Endothelial cell (in vitro differentiated cells): Measurements from ENCODE around the gene RBP3. TPM values are rescaled to one million over a fixed set of nuclear protein-coding genes. Genes with fewer than 3 reads are reported as not detected.
"Not testable (repeated sequence)": the region's sequence is repeated elsewhere in the genome, so short reads cannot be mapped to it uniquely, and the experiment has no call there.

Experiments used
- DNase-seq: peaks from one replicate; pipeline ENCODE4 v3.0.0; 2021; ENCODE audit warnings: low spot score
- H3K27ac Mint-ChIP-seq: one replicate; pipeline ENCODE4 v1.8.0; 2021; ENCODE audit warnings: mixed read lengths, inconsistent platforms; ENCODE audit not compliant: unreplicated experiment
- H3K27me3 Mint-ChIP-seq: one replicate; pipeline ENCODE4 v1.8.0; 2021; ENCODE audit warnings: mild to moderate bottlenecking, moderate library complexity, mixed read lengths, inconsistent platforms; ENCODE audit not compliant: unreplicated experiment
- H3K36me3 Mint-ChIP-seq: one replicate; pipeline ENCODE4 v1.8.0; 2021; ENCODE audit warnings: mild to moderate bottlenecking, low read depth, mixed read lengths, inconsistent platforms; ENCODE audit not compliant: unreplicated experiment
- H3K4me1 Mint-ChIP-seq: one replicate; pipeline ENCODE4 v1.8.0; 2021; ENCODE audit warnings: mild to moderate bottlenecking, mixed read lengths, inconsistent platforms; ENCODE audit not compliant: unreplicated experiment
- H3K4me3 Mint-ChIP-seq: one replicate; pipeline ENCODE4 v1.8.0; 2021; ENCODE audit warnings: mild to moderate bottlenecking, mixed read lengths, inconsistent platforms; ENCODE audit not compliant: unreplicated experiment
- H3K9me3 Mint-ChIP-seq: one replicate; pipeline ENCODE4 v1.8.0; 2021; ENCODE audit warnings: mixed read lengths, inconsistent platforms; ENCODE audit not compliant: unreplicated experiment
- CTCF ChIP-seq: fragments of 200-600 bp; sonication (generic); IDR thresholded peaks from one replicate; pipeline ENCODE4 v1.5.0; 2021; ENCODE audit warnings: antibody characterized with exemption; ENCODE audit not compliant: unreplicated experiment
- total RNA-seq: library from RNA; stranded (reverse); fragmentation: NEBNext Ultra II Directional; extraction: Animal tissue kit (Norgen Biotek cat#: 25700); gene quantifications from one replicate; pipeline ENCODE4 v1.2.1, GENCODE V29; 2021; ENCODE audit not compliant: unreplicated experiment

The RBP3 gene
- total RNA-seq, 1 donor from 2014 or later = not detected

GRCh38 chr10:47383261-47384147 lies 35.3 kb downstream of the RBP3 start:
- Mint-ChIP-seq H3K4me1 (peaks cover 12% of the 10 kb centered on the region), H3K36me3 (peaks cover 8% of the 10 kb centered on the region), H3K4me3 (peak overlapping the region; percentile 93), H3K27ac (no peak overlapping the region), H3K27me3 (peaks cover 7% of the 10 kb centered on the region), H3K9me3 (no peaks in the 10 kb centered on the region)
- peak; percentile 3 for DNase-seq
- TF ChIP-seq CTCF = no peak

GRCh38 chr10:47384148-47384921 lies 36.2 kb downstream of the RBP3 start, which contains the start of gene ZNF488:
ZNF488 (minus strand) TSS chr10:47384293; CDS start chr10:47368829, 15,464 bp downstream.
- peak; percentile 77 for DNase-seq
- peaks cover 5% of the 10 kb centered on the region for H3K36me3 Mint-ChIP-seq
- peaks cover 17% of the 10 kb centered on the region for H3K4me1 Mint-ChIP-seq
- peaks cover 7% of the 10 kb centered on the region for H3K27me3 Mint-ChIP-seq
- H3K27ac Mint-ChIP-seq = no peak within 1 kb of the TSS
- no peaks in the 10 kb centered on the region for H3K9me3 Mint-ChIP-seq
- H3K4me3 Mint-ChIP-seq = peak within 1 kb of the TSS; percentile 96
- no peak for TF ChIP-seq CTCF

- H3K27ac Mint-ChIP-seq, H3K36me3 Mint-ChIP-seq, H3K9me3 Mint-ChIP-seq, DNase-seq, H3K27me3 Mint-ChIP-seq, H3K4me3 Mint-ChIP-seq: not testable (repeated sequence)
- peaks cover 17% of the 10 kb centered on the region for H3K4me1 Mint-ChIP-seq
These were observed 37.9 kb downstream of the RBP3 start for GRCh38 chr10:47386104-47386503.

GRCh38 chr10:47388879-47389278 lies 40.7 kb downstream of the RBP3 start:
- no peak for TF ChIP-seq CTCF
- no peaks in the 10 kb centered on the region for H3K36me3 Mint-ChIP-seq
- peaks cover 10% of the 10 kb centered on the region for H3K4me1 Mint-ChIP-seq
- no peak for DNase-seq
- H3K9me3 Mint-ChIP-seq = no peaks in the 10 kb centered on the region
- peaks cover 3% of the 10 kb centered on the region for H3K27me3 Mint-ChIP-seq
- no peak overlapping the region for H3K27ac Mint-ChIP-seq
- no peak overlapping the region for H3K4me3 Mint-ChIP-seq

GRCh38 chr10:47389619-47390018 lies 41.5 kb downstream of the RBP3 start:
- Mint-ChIP-seq H3K27me3 (peaks cover 3% of the 10 kb centered on the region), H3K27ac (no peak overlapping the region), H3K36me3 (no peaks in the 10 kb centered on the region), H3K9me3 (no peaks in the 10 kb centered on the region), H3K4me3 (no peak overlapping the region), H3K4me1 (peaks cover 9% of the 10 kb centered on the region)
- DNase-seq = no peak
- TF ChIP-seq CTCF = no peak
